ENCODE data around the gene HOMER3.

GRCh38 chr19:18942692-18943091 is 1.7 kb upstream of the HOMER3 start:
- TF ChIP-seq RAD21 (CRISPR knock-in tag; conservative IDR thresholded peaks at IDR 0.05 in 1 of 2, IDR thresholded peaks at IDR 0.05 in 1 of 2): no peak
- TF ChIP-seq GABPB1 (CRISPR knock-in tag; IDR thresholded peaks at IDR 0.05): no peak
- no peak for TF ChIP-seq POLR2A (conservative IDR thresholded peaks at IDR 0.05)
- no peak for TF ChIP-seq TRIM24 (IDR thresholded peaks at IDR 0.05)
